ENCODE measurements around the gene FGF11.
A peak's percentile ranks its signal among the peaks of the same experiment; 100 is the strongest.

FGF11 gene

DNA sequence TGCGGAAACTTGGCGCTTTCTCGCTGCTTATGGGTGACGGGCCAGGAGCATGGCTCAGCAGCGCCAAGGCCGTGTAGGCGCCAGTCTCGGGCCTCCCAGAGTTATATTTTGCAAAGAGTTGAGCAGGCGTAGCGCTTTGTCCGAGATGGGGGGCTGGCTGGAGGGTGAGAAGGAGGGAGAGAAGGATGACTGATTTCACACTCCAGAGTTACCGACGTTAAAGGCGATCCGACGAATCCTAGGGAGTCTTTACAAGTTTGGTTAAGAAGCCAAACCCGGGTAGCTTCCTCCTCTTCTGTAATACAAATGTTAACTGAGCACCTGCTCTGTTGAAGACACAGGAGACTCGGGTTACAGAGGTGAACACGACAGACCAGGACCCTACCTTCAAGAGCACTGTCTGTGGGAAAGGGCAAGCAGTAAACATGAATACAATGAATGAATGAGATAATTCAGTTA is 45.6 kb downstream of the FGF11 start:
- peak; percentile 6 for TF ChIP-seq CTCF (IDR thresholded peaks at IDR 0.05; ENCODE audit: extremely low read depth, insufficient read depth, missing control alignments)
- in situ Hi-C loops (cut with MboI; ENCODE audit: low pct_unique_long_range_greater_than_20kb, low sequenced_read_pairs, unreplicated experiment), result no loop called here
- no peak for DNase-seq (ENCODE audit: low spot score)

DNA sequence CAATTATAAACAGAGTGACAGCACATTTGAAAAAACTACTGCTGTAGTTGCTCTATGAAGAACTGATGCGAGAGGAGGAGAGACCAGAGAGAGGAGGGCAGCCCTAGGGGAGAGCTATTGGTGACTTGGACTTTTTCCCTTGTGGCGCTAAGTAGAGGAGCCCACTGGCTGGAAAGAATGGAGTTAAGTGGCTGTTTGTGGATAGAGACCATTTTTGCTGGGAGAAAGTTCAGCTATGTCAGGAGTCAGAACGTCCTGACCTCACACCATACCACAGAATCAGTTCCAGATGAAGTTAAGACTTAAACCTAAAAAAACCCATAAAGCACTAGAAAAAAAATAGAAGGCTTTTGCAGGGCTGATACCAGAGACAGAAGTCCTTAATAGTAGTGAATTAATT is 46.9 kb downstream of the FGF11 start:
- in situ Hi-C loops (cut with MboI; ENCODE audit: low pct_unique_long_range_greater_than_20kb, low sequenced_read_pairs, unreplicated experiment), result no loop called here
- TF ChIP-seq CTCF (IDR thresholded peaks at IDR 0.05; ENCODE audit: extremely low read depth, insufficient read depth, missing control alignments), result no peak
- DNase-seq (ENCODE audit: low spot score), result no peak

- TF ChIP-seq CTCF (IDR thresholded peaks at IDR 0.05; ENCODE audit: extremely low read depth, insufficient read depth, missing control alignments), result no peak
- DNase-seq (ENCODE audit: low spot score), result no peak
- in situ Hi-C loops (cut with MboI; ENCODE audit: low pct_unique_long_range_greater_than_20kb, low sequenced_read_pairs, unreplicated experiment), result no loop called here
Measured at GRCh38 chr17:7490144-7490543, 50.8 kb downstream of the FGF11 start.

GRCh38 chr17:7491583-7491982 is 52.3 kb downstream of the FGF11 start:
- TF ChIP-seq CTCF (IDR thresholded peaks at IDR 0.05; ENCODE audit: extremely low read depth, insufficient read depth, missing control alignments), result no peak
- no peak for DNase-seq (ENCODE audit: low spot score)
- in situ Hi-C loops (cut with MboI; ENCODE audit: low pct_unique_long_range_greater_than_20kb, low sequenced_read_pairs, unreplicated experiment), result no loop called here

GRCh38 chr17:7493941-7494340 is 54.6 kb downstream of the FGF11 start:
- DNase-seq (ENCODE audit: low spot score), result no peak
- no peak for TF ChIP-seq CTCF (IDR thresholded peaks at IDR 0.05; ENCODE audit: extremely low read depth, insufficient read depth, missing control alignments)
- in situ Hi-C loops (cut with MboI; ENCODE audit: low pct_unique_long_range_greater_than_20kb, low sequenced_read_pairs, unreplicated experiment), result no loop called here
